SH-SY5Y (cell line): Measurements from ENCODE around the gene CBL.

Experiments used
- GATA2 ChIP-seq: IDR thresholded peaks from 2 replicates; pipeline ENCODE4 v1.6.1; 2011; ENCODE audit warnings: mild to moderate bottlenecking, low read depth, low read length
- GATA3 ChIP-seq: IDR thresholded peaks from 2 replicates; pipeline ENCODE4 v1.6.1; 2011; ENCODE audit warnings: low read depth, mild to moderate bottlenecking, low read length, moderate library complexity

The CBL gene

GRCh38 chr11:119342023-119342300, 135.8 kb downstream of the CBL start:
- TF ChIP-seq GATA3 (no peak), GATA2 (no peak)

GRCh38 chr11:119342362-119343130, 136.4 kb downstream of the CBL start:
- no peak for TF ChIP-seq GATA3
- TF ChIP-seq GATA2: no peak

GRCh38 chr11:119343726-119344125, 137.6 kb downstream of the CBL start:
- no peak for TF ChIP-seq GATA2
- no peak for TF ChIP-seq GATA3

GRCh38 chr11:119344291-119345010, 138.3 kb downstream of the CBL start:
- TF ChIP-seq GATA3 (no peak), GATA2 (no peak)

- TF ChIP-seq GATA3 (no peak), GATA2 (no peak)
These were observed 139.5 kb downstream of the CBL start for GRCh38 chr11:119345685-119346084.

GRCh38 chr11:119346605-119347004, 140.5 kb downstream of the CBL start, which contains the start of gene MFRP:
MFRP (minus strand) TSS chr11:119346705; CDS start chr11:119346513, 192 bp downstream.
- TF ChIP-seq GATA2: no peak
- no peak for TF ChIP-seq GATA3

GRCh38 chr11:119347242-119347641, 141.1 kb downstream of the CBL start:
- no peak for TF ChIP-seq GATA3
- no peak for TF ChIP-seq GATA2

- TF ChIP-seq GATA3 (no peak), GATA2 (no peak)
These were observed 141.9 kb downstream of the CBL start for GRCh38 chr11:119347940-119348605.

GRCh38 chr11:119350302-119350701, 144.2 kb downstream of the CBL start:
- TF ChIP-seq GATA3: no peak
- TF ChIP-seq GATA2: no peak

GRCh38 chr11:119351232-119351631, 145.1 kb downstream of the CBL start:
- no peak for TF ChIP-seq GATA3

- TF ChIP-seq GATA3 (no peak), GATA2 (no peak)
These were observed 146.7 kb downstream of the CBL start for GRCh38 chr11:119352857-119353260.

GRCh38 chr11:119355091-119355843, 149.1 kb downstream of the CBL start:
- TF ChIP-seq GATA3: no peak
- no peak for TF ChIP-seq GATA2

- TF ChIP-seq GATA3 (no peak), GATA2 (no peak)
These were observed 150.4 kb downstream of the CBL start for GRCh38 chr11:119356349-119357031.

- TF ChIP-seq GATA2 (no peak), GATA3 (no peak)
These were observed 150.9 kb downstream of the CBL start for GRCh38 chr11:119357074-119357473.
